GM21576 (cell line): Measurements from ENCODE around the gene GAPT.

Experiments
- ATAC-seq: cut with Tn5 transposase; IDR thresholded peaks from one replicate; pipeline ENCODE4 v1.9.1; 2021; ENCODE audit warnings: mild to moderate bottlenecking, moderate library complexity; ENCODE audit not compliant: unreplicated experiment

GAPT gene

DNA sequence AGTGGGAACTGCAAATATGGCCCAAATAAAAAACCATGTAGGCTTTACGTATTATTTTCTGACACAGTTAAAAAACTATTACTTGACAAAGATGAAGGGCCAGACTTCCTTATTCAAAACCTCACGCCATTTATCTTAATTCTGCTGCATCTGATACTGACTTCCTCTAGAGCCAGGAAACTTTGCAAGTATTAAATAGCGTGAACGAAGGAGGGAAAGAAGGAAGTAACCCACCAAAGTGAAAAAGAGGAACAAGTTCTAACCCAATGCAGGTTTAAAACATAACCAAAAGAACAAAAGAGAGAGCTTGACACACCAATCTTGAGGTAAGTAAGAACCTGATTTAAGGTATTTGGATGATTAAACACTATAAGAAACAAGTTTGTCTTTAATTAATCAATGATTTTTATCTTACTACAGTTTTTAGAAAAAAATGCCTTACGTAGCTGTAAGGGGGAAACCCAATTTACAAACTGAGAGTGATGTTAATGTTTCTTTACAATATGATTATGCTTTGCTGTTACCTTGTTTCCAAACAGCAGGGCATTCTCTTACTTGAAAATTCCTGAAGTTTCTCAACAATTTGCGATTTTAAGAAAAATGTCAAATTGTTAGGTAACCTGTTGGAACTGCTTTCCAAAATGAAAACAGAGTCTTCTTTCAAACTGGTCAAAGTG, at the start of gene GAPT:
TSS of gene GAPT (plus strand) at position 220 of the 677 bp plus-strand sequence. CDS start 3,102 bp downstream, outside the sequence.
- peak; percentile 91 for ATAC-seq

DNA sequence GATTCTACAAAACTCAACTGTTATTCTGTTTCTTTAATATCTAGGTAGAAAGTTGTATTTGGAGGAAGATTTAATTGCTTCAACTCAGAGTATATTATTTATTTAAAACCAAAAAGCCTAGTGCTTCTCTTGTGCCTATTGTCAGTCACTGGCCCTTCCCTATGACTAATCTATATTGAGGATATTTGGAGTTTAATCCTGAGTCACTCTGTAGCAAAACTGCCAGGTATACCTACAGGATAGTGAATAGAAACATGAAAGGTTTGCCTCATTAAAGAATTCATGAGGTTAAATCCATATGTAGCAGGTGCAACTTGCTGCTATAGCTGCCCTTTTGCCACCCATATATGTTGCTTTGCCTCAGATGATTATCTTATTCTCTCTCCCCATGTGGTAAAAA, 46.4 kb upstream of the GAPT start:
- ATAC-seq, result no peak

DNA sequence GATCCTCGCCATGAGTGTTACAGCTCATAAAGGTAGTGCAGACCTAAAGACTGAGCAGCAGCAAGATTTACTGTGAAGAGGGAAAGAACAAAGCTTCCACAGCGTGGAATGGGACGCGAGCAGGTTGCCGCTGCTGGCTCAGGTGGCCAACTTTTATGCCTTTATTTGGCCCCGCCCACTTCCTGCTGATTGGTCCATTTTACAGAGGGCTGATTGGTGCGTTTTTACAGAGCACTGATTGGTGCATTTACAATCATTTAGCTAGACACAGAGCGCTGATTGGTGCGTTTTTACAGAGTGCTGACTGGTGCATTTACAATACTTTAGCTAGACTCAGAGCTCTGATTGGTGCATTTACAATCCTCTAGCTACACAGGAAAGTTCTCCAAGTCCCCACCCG, 45.2 kb upstream of the GAPT start:
- no peak for ATAC-seq

DNA sequence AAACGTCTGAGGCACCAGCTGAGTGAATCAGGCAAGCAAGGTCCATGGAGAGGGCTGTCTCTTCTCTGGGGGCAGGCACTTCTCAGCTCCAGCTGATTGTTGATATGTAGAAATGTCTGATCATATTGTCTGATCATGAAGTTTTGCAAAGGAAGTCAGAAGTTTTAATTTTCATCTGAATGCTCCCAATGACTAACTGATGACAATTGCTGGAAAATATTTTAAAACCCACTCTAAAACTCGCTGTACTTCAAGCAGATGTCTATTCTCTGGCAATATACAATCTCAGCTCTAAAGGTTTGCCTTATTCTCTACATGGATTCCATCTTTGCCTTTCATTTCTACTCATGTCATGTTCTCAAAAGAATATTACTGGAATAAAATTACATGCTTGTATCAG, 44.0 kb upstream of the GAPT start:
- no peak for ATAC-seq

DNA sequence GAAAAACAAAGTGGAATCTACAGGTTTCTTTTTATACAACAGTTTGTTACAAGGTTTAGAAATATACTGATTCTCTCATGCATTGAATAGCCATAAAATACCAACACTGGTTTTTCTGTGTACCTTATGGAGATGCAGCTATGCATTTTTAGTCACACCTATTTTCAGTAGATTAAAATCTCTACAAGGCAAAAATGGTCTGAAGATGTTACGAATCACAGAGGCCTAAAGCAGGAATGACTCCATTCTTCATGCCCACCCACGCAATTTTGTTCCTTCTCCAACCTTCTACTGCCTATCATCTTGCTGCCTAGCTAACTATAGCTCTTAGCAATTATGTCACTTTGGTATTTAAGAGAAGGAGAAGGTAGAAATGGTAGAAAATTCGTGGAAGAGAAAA, 41.2 kb upstream of the GAPT start:
- no peak for ATAC-seq

DNA sequence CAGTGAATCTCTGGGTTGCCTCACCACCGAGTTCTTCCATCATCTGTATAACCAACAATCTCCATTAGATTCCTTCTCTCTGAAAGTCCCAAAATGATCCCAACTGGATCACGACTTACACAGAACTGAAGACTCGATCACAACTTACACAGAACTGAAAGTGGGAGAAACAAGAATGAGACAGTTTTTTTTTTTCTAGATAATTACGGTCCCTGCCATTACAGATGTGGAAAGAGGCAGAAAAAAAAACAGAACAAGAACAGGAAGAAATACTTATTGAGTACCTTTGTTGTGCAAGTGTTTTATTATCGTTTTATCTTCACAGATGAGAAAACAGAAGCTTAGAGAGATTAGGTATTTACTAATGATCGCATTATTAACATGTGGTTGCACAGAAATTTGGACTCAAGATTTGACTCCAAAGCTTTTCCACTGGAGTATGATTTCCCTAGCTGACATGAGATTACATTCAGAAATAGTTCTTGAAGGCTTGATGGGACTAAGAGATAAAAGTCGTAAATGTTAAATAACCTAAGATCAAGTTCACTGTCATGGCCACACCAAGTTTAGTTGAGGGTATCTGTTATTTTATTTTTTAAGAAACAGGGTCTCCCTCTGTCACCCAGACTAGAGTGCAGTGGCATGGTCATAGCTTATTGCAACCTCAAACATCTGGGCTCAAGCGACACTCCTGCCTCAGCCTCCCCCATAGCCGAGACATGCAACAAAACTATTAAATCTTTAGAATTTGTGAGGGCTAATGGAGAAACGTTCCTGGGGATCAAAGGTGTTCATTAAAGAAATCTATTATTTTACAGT, 40.2 kb upstream of the GAPT start:
- ATAC-seq, result no peak

DNA sequence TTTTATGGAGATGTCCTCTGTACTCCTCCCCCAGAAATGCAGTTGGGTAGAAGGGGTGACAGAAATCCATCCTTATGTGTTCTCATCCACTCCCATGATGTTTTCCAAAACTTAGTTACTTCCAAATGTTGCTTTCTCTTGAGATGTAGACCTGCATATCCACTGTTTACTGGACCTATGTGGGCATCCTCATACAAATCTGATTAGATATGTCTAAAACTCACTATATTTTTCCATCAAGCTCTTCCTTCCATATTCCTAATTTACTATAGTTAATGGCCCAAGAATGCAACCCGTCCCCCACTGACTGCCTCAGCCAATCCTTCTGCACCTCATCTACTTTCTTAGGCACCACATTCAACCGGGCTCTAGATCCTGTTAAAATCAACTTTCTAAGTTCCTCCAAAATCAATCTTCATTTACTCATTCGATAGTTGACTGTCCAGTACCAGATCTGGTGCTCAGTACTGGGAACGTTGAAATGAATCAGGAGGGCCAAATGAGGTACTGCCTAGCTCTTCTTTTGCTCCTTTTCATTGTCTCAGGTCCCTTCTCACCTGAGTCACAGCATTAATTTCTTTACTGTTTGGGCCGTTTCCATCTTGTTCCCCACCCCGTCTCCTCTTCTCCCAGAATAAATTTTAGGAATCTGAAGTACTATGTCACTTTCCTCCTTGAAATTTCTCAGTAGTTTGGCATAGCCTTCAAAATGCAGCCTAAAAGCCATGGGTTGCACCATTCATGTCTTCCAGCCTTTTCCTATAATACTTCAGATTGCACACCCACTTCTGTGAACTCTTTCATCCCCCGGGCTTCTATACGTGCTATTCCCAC, 39.3 kb upstream of the GAPT start:
- ATAC-seq, result no peak

DNA sequence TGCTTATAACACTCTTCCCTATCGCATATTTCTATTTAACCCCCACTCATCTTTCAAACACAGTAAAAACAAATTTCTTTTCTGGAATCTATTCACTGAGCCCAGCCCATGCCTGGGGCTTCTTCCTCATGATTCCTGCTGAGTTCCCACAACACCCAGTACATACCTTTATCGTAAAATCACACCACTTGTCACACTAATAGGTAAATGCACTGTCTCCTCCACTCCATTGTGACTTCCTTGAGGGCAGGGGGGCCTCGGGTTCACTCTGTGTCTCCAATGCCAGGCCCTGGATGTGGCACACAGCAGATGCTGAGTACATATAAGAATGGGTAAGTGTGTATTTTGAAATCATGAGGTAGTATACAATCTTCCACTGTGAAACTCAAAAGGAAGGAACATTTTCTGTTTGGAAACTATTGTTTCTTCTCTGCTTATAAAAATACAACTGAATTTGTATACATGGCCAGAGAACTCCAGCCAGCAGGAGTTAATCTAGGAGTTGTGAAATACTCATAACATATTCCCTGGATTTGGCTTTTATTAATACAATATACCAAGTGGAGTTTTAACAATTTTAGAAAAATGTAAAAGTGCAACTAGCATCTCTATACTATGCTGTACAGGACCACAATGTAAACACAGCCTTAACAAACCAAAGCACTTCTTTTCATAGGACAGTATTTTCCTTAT, 38.5 kb upstream of the GAPT start:
- no peak for ATAC-seq

DNA sequence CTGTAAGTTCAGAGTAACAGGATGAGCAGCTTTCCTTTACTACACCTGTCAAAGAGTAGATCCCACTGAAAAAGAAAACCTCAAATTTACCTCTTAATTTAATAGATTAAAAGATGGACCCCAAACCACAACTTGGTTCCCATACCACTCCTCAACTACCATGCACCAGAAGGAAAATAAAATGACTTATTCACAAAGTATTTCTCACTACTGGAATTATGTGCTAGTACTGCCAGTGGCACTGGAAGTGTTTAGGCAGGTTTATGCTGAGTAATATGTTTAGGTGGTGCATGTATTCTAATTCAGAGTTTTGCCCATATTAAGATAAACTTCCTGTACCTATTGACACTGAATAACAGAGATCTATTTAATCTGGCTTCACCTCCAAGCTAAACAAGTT, 37.9 kb upstream of the GAPT start:
- no peak for ATAC-seq

DNA sequence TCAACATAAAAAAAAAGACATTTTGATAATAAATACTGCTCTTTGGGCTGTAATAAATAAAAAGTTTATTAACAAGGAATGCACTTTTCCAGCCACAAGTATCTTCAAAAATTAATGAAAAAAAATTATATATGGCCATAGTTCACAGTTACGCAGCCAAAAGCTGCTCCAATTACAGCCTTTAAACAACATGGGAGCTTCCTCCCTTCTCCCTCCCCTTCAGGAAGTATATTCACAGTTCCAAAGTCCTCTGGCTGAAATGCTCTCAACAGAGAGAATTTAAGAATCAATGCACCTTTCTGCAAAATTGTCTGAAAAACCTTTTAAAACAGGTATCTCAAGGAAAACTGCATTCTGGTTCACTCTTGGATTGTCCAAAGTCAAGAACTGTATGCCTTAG, 37.2 kb upstream of the GAPT start:
- ATAC-seq, result no peak

DNA sequence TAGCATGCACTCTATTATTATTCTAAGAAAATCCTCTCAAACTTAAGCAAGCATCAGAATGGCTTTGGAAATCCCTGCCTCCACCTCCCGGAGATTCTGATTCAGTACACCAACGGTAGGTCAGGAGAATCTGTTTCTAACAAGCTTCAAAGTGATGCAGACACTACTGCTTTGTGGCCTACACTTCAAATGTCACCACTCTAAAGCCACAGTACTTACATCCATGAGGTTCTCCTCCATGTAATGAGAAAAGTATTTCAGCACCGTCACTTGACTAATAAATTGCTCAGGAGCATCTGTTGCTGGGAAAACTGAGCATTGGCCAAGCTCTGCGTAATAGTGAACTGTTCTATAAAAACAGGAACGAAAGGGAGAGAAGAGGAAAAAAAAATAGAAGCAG, 36.2 kb upstream of the GAPT start:
- no peak for ATAC-seq

DNA sequence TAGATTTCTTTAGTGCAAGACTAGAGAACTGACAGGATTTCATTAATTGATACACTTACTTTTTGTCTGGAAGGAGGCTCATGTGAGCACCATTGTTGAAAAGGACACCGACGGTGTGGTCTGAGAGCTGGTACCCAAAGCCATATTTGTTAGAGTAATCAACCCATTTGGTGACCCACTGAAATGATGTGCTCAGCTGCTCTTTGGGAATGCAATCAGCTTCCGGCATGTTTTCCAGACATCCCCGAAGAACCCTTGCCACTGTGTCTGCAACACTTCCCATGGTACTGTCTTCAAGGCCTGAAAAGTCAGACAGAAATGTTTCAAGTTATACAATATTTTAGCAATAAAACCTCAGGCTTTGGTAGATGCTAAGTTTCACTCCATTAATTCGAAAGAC, 35.8 kb upstream of the GAPT start:
- ATAC-seq, result no peak

DNA sequence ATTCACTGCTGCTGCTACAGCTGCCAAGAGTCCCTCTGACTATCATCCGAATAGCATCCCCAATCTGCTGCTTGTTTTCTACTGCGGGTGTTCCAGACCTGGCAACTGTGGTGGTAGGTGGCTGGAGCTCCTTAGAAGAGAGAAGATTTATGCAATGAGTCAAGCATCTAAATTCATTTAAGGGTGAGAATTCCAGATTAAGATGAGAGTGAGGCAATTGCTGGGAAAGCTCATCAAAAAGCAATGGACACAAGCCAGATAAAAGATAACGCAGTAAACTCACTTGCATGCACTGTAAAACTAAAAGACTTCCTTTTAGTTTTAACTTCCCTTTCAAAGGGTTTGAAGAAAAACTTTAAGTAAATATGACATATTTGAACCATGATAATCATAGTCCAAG, 35.2 kb upstream of the GAPT start:
- ATAC-seq, result no peak

DNA sequence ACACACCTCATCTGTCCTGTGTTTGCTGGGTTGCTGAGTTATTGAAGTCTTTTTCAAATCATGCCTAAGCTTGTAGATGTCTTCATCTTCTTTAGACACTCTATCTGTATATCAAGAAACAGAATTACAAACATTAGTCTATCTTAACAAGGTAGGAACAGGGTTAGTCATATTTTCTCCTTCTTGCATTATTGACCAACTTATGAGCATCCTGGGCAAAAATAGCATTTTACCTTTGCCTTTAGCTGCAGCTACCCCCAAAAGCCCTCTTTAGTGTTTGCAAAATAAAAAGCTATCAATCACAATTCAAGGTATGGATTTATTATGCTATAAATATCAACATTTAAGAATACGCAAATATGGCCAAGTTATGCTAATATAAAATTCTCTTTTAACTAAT, 34.7 kb upstream of the GAPT start:
- ATAC-seq, result no peak

DNA sequence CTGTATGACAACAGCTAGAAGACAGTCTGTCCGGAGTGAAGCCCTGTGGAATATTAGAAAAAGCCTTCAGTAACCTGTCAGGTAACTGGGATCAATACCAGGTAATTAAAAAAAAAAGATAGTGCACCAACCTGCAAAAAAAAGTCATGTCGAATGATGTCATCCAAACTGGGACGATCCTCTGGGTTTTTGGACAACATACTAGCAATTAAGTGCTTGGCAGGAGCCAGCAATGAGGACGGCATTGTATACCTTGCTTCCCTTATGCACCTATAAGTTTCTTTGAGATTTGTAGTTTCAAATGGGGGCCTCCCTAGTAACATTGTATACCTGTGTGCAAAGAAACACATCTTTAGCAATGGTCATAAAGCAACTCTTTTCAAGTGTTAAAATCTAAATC, 34.2 kb upstream of the GAPT start:
- ATAC-seq, result no peak

DNA sequence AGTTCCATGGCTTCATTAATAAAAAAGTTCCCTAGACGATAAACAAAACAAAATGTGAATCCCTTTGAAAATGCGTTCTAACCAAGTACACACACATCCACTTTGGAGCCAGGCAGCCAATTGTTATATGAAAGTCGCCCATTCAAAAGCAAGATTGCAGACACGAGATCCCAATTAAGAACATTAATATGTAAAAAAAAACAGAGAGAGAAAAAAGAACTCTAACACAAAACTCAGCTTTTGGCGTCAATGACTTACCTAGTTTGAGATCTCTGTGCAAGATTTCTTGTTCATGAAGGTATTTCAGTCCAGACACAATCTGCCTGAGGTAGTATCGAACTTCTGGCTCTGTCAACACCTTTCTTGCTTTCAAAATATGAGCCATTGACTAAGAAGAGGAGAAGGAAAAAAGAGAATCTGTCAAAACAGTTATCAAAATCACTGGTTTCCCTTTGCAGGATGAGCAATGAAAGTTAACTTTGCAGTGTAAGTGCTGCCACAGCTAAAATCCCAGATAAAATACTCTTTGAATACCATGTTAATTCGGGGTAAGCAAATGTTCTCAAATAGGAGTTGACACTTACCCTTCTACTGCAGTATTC, 33.0 kb upstream of the GAPT start:
- ATAC-seq, result no peak

DNA sequence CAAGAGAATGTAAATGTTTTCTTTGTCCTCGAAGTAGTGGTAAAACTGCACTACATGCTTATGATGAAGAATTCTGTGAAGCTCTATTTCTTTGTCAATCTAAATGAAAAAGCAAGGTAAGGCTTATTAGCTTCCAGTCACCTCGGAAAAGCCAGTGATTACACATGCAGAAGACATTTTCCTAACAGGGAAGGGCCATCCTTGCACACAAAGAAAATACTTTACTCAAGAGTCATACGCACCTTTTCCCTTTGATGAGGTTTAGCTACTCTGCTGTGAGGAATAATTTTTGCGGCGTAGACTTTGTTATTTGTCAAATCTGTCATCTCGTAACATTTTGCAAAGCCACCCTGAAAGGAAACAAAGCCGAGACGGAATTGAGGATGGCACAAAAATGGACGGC, 32.5 kb upstream of the GAPT start:
- no peak for ATAC-seq

DNA sequence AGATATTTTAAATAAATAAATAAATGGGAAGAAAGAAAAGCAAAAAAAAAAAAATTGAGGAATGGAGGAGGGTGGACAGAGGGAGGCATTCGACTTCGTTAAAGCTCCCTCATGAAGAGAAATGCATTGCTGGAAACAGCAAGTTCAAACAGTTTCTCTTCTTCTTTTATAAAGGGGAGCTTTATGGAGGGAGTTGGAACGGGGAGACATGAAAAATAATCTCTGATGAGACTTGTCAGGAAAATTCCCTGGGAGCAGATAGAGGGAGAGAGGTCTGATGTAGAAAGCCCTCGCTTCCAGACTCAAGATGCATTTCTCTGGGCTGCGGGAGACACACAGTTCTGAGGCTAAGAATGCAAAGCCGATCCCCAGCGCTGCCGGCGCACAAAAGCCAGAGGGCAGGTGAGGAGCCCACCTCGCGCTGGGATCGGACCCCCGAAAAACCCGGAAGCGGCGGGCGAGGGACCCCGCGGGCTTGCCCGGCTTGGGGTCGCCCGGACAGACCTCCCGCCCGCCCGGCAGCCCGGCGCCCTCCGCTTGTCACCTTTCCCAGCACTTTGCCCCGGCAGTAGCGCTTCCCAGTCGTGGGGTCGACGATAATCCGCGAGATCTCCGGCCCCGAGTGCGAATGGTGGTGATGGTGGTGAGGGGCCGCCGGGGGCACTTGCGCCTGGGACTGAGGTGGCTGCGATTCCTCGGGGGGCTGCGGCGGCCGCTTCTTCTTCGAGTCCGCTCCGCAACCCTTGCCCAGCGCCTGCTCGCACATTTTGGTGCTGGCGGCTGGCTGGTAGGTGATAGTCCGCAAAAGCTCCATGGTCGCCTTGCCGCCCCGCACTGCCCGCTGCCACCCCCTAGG, 31.9 kb upstream of the GAPT start:
- no peak for ATAC-seq

DNA sequence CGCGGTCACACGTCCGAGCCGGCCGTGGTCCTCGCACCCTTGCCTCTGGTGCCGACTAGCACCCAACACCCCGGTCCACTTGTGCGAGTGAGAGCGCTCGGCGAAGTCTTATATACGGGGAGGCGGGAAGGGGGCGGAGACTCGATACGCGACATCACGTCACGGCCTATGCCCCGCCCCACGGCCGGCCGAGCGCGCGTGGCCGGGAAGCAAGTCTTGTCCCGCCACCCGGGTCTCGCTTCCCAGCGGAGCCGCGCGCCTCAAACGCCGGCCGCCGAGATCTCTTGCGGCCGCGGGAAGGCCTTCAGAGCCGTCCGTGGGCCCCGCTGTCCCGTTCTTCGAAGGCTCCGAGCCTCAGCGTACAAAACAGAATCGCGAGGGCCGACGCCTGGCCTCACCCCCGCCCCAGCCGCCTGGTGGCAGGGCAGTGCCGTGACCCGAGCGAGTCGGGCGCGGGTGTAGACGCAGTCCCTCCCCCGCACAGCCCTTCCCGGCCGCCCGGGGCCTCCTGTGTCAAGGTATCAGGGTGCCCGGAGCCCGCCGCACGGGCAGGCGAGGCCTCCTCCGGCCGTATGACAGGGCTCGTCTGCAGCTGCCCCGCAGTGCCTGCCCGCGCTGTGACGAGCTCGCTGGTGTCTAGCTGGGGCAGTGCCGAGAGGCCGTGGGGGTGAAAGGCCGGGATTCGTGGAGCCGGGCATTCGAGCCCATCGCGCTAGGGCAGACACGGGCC, 31.1 kb upstream of the GAPT start, which contains the start of gene PLK2:
TSS of gene PLK2 (minus strand) at position 85 of the 730 bp plus-strand sequence. CDS start 127 bp downstream, outside the sequence.
- ATAC-seq, result peak; percentile 72
